Kidney glomerular epithelial cell (primary cell): Measurements from ENCODE around the gene NCKAP5.

Source experiments
- DNase-seq: peaks from one replicate; lab custom pipeline; 2025; lab: John Stamatoyannopoulos, UW

Gene NCKAP5

DNA sequence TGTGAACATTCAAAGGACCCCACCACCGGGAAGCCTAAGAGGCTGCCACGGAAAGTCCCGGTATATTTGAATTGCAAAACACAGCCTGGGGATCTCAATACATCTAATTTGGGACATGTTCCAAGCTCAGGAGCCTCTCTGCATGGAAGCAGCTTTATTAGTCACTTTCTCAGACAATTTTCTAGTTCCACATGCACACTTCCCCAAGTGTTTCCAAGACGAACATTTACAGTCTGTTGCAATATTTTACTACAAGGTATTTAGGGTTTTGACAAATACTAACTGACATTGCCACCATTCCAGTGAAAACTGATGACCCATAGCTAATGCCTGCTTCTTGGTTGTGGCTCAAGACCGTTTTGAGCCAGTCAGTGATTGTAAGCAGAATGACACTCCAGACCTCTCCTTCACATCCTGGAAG, 145.3 kb downstream of the NCKAP5 start:
- no peak for DNase-seq

DNA sequence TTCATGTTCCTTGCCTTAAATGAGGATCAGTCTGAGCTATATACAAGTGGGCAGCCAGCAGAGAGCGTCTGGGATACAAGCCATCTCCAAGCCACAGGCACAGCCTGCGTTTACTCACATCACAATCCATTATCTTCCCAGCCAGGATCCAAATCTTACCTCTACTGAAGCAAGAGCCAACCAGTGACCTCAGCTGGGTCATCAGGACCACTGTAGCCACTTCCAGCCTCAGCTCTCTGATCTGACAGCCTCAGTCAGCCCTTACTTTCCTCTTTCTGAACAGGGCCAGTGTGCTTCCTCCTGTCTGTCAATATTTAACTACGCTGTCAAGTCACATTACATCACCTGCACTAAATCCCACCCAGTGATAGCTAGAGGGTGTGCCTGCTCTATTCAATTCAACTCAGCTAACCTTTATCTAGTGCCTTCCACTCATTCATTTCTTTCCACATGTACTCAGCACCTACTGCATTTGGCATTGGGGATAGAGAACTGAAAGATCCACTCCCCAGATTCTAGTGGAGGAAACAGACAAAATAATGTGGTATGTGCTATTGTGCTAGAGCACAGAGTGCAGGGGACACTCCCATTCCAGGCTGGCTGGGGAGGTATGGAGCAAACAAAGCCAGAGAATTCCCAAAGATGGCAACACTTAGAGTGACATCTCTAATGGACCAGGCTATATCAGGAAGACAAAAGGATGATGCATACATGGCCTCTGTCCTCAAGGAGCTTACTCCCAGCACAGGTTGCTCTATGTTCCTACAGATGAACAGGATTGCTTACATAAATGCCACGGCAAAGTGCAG, 146.5 kb downstream of the NCKAP5 start:
- DNase-seq: peak; percentile 93

DNA sequence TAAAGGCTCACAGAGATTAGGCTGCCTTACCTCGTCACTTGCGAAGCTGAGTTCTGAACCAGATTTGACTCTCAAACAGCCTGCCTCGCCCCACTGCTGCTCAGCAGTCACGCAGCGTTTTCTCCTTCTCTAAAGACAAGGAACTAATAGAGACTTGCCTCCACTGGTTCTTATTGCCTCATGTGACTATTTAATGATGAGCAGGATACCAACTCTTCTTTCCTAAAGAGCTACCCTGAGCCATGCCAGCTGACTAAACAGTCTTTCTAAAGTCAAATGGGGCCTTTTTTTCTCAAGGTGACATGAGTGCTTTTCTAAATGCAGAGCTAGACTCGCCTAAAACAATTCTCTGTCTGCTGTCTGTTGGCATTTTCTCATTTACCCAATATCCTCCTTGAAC, 147.5 kb downstream of the NCKAP5 start:
- no peak for DNase-seq

DNA sequence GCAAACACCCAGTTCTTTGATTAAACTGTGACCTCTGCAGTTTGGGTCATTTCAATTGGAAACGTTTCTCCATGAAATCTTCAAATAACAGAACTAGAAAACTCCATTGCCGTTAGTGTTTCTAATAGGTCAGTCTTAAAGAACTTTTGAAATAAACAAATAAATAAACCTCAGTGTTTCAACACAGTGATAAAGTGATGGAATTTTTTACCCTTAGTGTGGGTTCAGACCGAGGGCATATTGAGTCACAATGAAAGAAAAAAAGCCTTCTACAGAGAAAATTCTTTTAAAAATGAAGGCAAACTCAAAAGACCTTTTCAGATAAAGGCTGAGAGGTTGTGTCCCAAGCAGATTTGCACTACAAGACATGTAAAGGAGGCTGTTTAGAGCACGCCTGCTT, 149.6 kb downstream of the NCKAP5 start:
- DNase-seq: no peak

DNA sequence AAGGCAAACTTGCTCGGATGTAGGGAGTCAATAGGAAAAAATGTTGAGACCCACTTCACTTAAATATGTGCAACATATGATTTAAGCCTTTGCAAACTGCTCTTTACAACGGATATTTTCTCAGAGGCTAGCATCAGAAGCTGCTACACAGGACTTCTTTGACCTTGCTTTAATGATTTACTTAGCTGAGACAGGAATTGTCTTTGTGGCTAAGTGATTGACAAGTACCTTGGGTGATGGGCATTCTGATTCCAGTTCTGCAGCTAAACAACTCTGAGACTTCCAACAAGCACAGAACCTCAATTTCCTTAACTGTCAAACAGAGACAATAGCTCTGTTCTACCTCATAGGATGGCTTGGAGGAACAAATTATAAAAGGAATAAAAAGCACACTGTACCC, 150.2 kb downstream of the NCKAP5 start:
- peak; percentile 48 for DNase-seq

DNA sequence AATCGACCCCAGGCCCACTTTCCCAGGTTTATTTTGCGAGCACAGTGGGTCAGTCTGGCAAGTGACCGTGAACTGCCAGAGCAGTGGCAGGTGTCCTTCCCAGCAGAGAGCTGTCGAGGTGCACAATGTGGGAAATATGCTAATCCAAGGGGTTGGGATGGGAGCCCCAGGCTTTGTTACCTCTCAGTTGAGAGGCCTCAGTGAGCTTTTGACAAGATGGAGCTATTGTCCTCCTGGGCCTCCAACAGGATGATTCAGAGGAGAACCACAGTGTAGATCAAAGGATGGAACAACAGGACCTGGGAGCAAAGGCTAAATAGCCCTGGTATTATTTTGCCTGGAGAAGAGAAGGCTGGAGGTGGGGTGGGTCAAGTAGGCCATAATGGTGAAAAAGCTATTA, 150.8 kb downstream of the NCKAP5 start:
- no peak for DNase-seq

DNA sequence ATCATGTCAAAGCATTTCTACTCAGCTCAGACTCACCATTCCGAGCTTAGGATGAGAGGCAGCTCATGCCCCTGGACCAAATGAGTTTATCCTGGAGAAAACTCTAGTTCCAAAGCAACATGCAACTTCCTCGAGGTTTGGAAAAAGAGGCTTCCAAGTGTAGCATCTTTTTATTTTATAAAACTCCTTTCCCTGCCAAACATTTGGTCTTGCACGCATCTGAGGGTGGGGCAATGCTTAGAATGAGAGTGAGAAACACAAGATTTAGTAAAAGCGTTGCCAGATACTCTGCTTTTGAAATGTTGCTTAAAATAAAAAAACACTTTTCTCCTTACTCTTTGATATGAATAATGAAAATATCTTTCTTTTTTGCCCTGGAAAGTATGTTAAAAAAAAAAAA, 151.5 kb downstream of the NCKAP5 start:
- DNase-seq: no peak

DNA sequence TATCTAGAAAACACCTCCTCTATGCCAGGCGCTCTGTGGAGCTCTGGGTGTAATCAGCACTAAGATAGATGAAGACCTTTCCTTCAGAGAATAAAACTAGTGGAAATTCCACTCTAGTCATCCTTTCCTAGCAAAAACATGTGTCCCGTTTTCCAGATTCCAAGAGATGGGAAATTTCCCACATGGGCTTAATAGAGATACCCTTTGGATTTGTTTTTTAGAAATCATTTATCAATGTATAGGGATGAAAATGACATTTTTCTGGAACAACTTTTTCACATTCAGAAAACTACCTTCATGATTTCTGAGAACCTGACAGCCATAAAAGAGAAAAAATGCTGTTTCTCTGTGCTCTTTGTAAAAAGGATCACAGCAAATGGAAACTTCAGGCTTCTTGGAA, 152.1 kb downstream of the NCKAP5 start:
- no peak for DNase-seq

DNA sequence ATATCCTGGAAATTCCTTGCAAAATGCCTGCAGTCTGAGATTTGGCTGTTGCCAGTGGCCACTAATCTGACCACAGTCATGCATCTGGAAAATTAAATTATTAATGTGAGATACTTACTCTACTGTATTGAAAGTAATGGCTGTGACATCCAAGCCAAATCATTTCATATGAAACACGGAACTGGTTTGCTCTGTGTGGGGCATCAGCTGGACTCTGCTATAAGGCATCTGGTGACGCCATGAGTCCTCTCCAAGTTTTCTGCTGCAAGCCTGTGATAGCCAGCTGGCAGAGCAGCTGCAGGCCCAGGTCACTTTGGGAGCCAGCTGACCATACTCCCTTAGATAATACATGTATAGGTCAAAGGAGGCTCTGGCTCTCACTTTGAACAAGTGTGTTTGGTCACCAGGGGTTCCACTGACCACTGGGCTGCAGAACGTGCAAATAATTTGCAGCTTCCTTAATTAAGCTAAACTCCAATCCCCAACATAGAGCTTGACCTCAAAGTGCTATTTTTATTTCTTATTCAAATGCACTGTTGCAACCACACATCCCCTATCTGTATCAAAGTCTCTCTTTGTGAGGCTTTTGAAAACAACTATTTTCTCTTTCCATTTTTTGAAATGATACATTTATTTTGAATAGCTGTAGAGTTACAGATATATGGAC, 152.9 kb downstream of the NCKAP5 start:
- no peak for DNase-seq

DNA sequence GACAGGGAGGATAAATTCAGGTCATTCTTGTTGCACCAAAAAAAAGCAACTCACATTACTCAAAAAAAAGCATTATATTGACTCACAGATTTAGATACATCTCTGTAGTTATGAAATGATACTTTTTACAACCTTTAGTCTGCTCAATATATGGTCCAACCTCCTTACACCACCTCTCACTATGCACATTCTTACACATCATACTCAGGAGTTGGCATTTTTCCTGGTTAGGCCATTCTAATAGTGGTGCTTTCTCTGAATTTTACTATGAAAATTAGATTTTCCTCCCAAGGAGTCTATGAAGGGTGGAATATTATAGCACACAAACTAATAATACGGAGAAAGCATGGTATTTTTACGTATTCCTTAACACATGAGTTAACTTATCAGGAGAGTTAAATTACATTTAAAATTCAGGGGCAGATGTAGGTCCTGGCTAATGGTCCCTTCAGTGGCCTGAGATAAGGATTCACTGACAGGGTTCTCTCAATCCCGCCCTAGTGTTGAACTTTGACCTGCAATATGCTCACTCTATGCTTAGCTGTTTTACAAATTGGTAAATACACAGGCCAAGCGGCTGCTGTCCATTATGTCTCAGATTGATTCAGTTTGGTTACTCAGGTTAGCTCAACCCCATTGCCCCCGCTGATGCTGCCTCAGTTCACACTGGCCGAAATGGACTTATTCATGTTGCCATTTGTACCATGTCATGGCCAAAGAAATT, 153.6 kb downstream of the NCKAP5 start:
- no peak for DNase-seq

DNA sequence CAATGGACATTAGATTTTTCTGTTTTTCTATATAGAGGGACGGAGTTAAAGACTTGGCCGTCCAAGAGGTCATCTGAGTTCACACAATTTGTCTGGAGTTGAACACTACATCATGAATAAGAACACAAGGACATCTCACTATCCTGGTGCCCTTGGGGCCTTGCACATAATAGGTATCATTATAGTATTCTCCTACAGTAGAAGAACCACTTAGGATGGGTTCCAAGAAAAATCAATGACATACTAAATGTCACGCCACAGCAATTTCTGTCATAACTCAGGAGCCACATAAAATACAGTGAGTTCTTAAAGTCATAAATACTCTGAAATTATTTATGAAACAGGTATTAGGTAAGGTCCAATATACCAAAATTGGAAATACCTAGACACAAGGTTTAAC, 154.4 kb downstream of the NCKAP5 start:
- DNase-seq: no peak

DNA sequence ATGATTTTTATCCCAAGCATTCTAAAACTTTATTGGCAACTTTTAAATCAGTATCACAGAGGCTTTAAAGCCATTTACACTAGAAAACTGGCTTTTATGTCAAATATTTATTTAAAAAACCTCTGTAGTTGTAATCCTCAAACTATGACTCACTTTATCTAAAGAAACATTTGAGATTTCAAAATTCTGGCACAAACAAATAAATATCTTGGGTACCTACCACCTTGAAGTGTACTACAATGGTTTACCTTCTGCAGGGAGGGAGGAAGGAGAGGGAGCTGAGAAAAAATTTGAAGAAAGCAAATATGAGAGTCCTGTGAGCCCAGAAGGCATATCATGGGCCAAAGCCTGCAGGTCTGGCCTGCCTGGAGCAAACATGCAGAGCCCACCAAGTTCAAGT, 155.6 kb downstream of the NCKAP5 start:
- no peak for DNase-seq

DNA sequence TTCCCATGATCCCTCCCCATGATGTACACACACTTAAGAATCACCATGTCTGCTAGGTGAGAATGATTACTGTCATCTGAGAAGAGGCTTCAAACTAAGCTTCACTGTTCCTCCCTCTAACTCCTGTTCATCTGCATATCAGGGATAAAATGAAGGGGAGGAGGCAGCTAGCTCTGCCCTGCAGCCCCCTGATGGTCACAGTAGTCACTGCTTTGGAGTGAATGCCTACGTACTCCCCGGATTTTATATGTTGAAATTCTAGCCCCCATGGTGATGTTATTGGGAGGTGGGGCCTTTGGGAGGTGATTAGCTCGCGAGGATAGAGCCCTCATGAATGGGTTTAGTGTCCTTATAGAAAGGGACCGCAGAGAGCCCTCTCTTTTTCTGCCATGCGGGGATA, 156.4 kb downstream of the NCKAP5 start:
- DNase-seq: no peak

DNA sequence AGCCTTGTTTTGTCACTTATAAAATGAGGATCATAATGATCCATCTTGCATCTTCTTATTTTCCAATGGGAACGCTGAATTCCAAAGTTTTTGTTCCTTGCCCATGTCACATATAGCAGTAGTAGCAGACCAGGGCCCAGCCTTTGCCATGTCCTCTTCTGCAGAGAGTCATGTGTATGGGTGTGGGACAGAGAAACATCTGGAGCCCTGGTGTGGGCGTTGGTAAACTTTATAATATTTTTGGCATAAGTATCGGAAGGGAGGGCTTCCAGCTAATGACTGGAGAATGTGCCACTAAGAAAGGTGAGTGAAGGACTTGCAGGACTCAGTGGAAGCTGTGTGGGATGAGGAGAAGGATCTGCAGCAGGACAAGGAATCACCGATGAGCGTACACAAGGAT, 157.2 kb downstream of the NCKAP5 start:
- no peak for DNase-seq

DNA sequence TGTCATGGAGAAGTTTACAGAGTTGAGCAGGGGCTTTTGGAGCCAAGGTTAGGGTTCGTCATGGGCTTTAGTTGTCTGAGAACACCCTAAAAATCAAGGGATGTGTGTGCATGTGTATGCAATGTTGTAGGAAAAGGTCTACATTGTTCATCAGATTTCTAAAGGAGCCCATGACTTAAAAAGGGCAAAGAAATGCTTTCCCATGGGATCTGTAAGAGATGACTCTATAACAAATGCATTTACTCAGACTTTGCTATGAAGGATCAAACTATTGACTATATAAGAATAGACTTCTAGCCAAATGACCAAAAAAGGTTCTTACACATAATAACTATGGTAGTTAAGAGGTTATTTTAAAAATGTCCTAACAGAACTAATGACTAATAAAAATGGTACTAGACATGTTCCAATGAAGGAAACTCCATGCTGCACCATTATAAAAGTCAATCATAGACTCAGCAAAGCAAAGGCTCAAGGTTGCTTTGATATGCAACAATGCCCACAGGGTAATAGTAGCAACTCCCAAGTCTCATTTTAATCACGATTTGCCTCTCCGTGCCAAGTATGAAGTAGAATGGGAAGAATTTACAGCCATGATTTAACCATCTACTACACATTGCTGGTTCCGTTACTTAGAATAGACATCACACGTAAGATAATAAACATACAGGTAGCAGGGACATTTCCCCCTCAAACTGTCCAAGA, 158.5 kb downstream of the NCKAP5 start:
- no peak for DNase-seq

DNA sequence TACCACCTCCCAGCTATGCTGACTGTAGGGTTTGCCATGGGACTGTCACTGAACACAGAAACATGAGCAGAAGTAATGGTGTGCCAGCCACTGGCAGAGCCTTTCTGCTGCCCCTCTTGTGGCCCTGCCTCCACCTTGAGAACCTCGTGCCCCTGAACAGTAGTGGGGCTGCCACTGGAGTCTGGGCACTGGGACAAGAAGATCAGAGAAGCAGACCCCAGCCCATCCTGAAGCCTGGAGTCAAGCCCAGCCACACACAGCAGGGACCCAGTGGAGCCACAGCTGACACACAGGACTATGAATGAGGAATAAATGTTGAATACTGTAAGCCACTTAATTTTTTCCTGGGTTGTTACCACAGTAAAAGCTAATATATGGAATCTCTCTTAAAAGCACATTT, 159.6 kb downstream of the NCKAP5 start:
- no peak for DNase-seq

DNA sequence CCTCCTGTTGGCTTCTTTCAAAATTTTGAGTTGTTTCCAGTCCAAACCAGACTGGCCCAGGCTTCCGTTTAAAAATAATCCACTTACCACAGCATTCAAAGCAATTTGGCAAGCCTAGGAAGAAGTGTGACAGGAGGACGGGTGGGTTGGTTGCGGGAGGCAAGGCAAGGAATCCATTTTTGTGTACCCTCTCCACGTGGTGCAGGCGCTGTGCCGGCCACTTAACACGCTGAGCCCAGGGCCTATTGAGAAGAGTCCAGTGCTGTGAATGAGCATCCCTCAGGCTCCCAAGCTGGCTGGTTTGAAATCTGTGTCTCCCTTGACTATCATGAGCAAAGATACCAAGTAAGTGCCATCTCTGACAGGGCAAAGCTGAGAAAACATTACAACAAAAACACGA, 160.9 kb downstream of the NCKAP5 start:
- DNase-seq: no peak

DNA sequence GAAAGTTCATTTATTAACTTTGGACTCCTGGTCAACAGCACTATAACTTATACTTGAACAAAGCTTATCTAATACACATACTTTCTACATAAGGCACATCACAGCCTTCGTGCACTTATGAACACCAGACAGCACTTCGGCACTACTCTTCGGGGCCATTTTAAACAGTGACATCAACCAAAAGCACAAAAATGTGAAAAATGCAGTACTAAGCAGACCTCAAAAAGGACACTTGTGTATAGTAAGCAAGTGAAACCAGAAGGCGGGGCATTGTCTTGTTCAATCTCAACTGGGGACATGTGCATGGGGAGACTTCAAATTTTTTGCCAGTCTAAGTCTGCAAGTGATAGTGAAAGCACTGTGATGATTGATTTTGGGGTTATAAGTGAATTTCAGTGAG, 163.0 kb downstream of the NCKAP5 start:
- no peak for DNase-seq

DNA sequence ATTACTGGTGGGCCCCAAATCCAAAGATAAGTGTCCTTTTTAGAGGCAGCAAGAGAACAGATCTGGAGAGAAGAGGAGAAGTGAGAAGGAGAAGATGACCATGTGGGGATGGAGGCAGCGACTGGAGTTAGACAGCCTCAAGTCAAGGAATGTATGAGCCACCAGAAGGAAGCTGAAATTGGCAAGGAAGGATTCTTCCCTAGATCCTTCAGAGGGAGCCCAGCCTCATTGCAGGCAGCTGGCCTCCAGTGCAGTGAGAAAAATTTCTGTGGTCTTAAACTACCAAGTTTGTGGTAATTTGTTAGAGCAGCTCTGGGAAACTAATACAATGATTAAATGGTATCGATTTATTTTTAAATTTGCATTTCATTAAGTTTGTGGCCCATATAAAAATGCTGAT, 167.9 kb downstream of the NCKAP5 start:
- no peak for DNase-seq

DNA sequence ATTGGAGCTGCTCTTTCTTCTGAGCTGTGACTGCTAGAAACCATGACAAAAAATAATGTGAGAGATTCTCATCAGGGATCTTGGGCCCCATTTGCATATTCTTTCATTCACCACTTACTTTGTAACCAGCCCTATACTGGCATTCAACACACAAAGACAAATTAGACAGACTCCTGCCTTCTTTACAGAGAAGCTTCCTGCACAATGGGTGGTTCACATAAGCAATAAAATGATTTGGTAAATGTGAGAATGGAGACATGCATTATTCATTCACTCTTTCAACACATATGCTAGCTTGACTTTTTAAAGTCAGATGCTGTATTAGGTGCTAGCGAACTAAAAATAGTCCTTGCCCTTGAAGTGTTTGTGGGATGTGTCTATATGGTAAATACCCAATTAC, 174.4 kb downstream of the NCKAP5 start:
- no peak for DNase-seq

DNA sequence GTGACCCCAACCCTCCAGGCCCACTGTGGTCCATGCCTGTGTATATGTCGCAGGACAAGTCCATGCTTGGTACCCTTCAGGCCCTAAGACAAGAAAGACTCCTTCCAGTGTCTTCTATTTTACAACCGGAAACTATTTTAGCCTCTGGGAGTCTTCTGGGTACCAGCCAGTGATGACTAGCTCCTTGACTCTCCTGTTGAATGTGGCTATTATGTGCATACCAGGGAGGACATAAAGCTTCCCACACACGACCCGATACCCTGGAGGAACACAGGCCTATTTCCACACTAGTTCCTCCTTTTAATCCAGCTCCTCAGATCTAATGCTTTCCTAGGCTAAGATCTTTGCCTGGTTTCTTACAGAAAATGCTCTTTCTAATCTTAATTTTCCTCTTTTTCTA, 178.1 kb downstream of the NCKAP5 start:
- DNase-seq: no peak

DNA sequence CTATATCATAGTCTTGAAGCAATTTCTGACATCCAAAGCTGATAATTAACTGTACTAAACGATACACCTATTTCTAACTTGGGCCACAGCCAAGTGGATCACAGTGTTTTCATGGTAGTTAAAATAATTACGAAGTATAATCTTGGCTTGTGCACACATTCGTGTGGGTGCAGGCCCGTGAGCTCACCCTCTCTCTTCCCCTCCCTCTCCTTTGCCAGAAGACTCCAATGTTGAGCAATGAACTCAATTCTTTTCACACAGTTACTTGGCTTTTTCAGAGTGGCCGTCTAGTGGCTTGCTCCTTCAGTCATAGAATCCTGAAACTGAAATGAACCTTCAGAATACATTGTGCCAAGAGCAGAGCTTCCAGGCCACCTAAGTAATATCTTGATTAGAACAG, 178.7 kb downstream of the NCKAP5 start:
- no peak for DNase-seq

DNA sequence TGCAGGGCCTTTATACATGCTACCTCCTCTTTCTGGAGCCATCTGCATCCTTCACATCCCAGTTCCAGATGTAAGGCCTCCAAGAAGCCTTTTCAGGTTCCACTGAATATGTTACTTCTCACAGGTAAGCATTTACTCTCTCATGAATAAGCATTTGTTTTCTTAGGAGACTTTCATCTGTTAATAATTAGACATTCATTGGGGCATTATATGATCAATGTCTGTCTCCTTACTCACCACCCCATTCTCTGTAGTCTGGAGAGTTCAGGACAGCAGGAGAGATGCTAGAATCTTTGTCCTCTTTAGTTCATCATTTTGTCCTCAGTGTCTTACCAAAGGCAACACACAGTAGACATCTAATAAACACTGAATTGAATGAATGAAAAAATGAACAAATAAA, 185.7 kb downstream of the NCKAP5 start:
- DNase-seq: no peak
